Choroid plexus epithelial cell (primary cell): ENCODE measurements around the gene SYNRG.
"Not testable (repeated sequence)": the region's sequence is repeated elsewhere in the genome, so short reads cannot be mapped to it uniquely, and the experiment has no call there.

ENCODE experiments used
- DNase-seq: peaks from one replicate; pipeline ENCODE4 v3.0.0-alpha.2; 2010; ENCODE audit warnings: low read depth
- H3K4me3 ChIP-seq: 2 replicates; pipeline ENCODE4 v1.5.1; 2011; ENCODE audit warnings: low read depth, mild to moderate bottlenecking, control low read depth, low read length, moderate library complexity
- TF ChIP-seq, protein P1 (sequence below): conservative IDR thresholded peaks from 2 replicates; pipeline ENCODE4 v1.5.1; 2011; ENCODE audit warnings: low read depth, mild to moderate bottlenecking, control low read depth, inconsistent platforms, low read length, moderate library complexity

Gene SYNRG

DNA sequence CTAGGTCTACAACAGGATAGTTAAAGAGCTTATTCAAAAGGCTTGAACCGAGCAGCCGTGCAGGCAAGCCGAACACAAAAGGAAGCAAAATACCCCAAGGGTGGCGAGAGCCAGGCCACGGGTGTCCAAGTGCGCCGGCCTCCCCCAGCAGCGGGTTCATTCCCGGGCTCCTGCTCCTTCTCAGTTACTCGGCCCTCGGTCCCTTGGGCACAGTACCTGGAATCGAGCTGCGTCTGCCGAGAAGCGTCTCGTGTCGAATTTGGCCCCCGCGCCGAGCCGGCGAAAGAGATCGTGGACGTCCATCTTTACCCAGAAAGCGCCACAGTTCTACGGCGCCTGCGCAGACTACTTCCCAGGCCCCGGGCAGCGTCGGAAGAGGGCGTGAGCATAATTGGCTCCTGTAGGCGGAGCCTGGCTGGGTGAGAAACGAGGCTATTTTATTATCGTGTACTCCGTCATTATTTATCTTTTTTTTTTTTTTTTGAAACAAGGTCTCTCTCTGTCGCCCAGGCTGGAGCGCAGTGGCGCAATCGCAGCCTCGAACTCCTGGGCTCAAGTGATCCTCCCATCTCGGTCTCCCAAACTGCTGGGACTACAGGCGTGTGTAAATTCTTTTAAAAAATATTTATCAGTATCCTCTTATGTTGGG, 34.0 kb upstream of the SYNRG start, which contains the start of gene DDX52:
Gene DDX52, minus strand, starts transcription at position 329 of the 649 bp plus-strand sequence. Its CDS starts 26 bp downstream, at position 303.
- peak; percentile 93 for DNase-seq
- TF ChIP-seq, protein P1, sequence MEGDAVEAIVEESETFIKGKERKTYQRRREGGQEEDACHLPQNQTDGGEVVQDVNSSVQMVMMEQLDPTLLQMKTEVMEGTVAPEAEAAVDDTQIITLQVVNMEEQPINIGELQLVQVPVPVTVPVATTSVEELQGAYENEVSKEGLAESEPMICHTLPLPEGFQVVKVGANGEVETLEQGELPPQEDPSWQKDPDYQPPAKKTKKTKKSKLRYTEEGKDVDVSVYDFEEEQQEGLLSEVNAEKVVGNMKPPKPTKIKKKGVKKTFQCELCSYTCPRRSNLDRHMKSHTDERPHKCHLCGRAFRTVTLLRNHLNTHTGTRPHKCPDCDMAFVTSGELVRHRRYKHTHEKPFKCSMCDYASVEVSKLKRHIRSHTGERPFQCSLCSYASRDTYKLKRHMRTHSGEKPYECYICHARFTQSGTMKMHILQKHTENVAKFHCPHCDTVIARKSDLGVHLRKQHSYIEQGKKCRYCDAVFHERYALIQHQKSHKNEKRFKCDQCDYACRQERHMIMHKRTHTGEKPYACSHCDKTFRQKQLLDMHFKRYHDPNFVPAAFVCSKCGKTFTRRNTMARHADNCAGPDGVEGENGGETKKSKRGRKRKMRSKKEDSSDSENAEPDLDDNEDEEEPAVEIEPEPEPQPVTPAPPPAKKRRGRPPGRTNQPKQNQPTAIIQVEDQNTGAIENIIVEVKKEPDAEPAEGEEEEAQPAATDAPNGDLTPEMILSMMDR: peak; percentile 9

DNA sequence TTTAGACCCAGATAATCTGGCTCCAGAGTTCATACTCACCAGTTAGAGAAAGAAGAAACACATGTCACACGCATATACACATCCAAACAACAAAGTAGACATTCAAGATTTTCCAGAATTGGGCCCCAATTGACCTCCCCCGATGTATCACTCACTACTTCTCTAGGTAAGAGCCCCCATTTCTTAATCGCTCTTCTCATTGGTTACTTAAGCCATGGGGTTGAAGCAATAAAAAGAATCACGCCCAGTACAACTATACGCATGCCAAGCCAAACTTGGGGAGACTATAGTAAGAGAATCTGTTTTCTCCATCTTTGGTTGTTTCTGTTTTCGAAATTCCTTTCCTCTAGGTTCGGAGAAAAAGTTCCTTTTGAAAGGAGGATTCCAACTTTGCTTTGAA, 33.5 kb upstream of the SYNRG start:
- TF ChIP-seq, protein P1: no peak
- H3K4me3 ChIP-seq: peak overlapping the region; percentile 77
- DNase-seq: peak; percentile 61

More for the DNA sequence above, 34.0 kb upstream of the SYNRG start, which contains the start of gene DDX52:
- peak within 1 kb of the TSS; percentile 77 for H3K4me3 ChIP-seq

DNA sequence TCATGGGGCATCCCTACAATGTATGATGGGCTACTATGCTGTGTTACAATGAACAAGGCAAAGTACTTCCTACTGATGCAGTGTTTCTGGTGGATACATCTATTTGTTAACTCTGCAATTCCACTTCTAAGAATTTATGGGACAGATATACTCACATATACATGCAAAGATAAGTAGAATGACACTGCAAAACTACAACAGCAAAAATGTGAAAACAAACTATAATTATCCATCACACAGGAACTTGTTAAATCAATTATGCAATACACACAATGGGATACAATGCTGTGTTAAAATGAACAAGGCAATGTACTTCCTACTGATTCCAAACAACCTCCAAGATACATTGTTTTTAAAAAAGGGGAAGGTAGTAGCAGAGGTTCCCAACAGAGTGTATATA, 30.8 kb upstream of the SYNRG start:
- no peak overlapping the region for H3K4me3 ChIP-seq
- no peak for DNase-seq
- TF ChIP-seq, protein P1: no peak

DNA sequence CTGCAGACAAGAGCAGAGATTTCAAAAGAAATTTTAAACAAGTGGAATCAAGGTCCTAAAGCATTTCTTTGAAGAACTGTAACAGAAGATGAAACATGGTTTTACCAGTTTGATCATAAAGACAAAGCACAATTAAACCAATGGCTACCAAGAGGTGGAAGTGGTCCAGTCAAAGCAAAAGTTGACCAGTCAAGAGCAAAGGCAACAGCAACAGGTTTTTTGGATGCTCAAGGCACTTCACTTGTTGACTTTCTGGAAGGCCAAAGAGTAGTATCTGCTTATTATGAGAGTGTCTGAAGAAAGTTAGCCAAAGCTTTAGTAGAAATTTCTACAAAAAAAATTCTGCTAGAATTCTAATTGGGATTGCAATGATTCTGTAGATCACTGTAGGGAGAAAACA, 28.7 kb upstream of the SYNRG start:
- TF ChIP-seq, protein P1: no peak
- H3K4me3 ChIP-seq: no peak overlapping the region

DNA sequence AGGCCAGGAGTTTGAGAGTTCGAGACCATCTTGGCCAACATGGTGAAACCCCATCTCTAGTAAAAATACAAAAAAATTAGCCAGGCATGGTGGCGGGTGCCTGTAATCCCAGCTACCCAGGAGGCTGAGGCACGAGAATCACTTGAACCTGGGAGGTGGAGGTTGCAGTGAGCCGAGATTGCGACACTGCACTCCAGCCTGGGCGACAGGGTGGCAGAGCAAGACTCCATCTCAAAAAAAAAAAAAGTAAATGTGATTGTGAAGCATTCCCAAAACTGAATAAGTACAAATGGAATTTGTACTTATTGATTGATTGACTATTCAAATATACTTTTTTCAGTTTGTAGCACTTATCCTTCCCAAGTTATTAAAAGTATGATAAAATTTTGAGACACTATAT, 7.2 kb upstream of the SYNRG start:
- not testable (repeated sequence) for H3K4me3 ChIP-seq, DNase-seq

More for the DNA sequence above, 28.7 kb upstream of the SYNRG start:
- no peak for DNase-seq

DNA sequence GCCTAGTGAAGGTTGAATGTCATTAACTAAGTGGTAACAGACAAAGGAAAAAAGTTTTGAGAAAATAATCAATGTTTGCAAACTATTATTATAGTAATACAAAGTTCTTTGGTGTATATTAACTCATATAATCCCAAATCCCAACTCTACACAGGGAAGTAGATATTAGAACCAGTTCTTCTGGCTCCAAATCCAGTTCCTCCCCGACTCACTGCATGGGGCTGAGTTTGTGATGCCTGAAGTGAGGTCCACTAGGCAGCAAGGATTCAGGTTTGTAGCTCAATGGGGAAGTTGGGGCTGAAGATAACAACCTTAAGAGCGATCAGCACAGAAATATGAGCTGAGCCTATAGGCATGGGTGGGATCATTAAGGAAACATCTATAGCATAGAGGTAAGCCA, 5.6 kb upstream of the SYNRG start:
- TF ChIP-seq, protein P1: no peak
- no peak overlapping the region for H3K4me3 ChIP-seq
- no peak for DNase-seq

DNA sequence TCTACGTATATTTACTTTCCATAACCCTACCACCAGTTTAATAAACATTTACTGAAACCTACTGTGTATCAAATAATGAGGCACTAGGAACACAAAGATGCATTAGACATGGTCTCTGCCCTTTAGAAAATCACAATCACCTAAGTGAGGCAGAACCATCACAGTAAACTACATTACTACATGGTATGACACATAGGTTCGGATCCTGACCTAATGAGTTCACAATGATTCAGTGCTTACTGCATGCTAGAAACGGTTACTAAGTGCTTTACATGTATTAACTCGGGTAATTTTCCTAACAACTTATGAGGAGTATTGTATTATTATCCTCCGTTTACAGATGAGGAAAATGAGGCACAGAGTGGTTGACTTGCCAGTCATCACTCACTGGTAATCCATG, 5.2 kb upstream of the SYNRG start:
- peak; percentile 77 for DNase-seq
- TF ChIP-seq, protein P1: no peak
- H3K4me3 ChIP-seq: no peak overlapping the region
